Neural progenitor cell (in vitro differentiated cells): ENCODE results near the gene RNF151. TPM values are rescaled to one million over a fixed set of nuclear protein-coding genes. Genes with fewer than 3 reads are reported as not detected.
A peak's percentile ranks its signal among the peaks of the same experiment; 100 is the strongest.
"Not testable (repeated sequence)": the region's sequence is repeated elsewhere in the genome, so short reads cannot be mapped to it uniquely, and the experiment has no call there.

Experiments used
- DNase-seq: peaks from one replicate; pipeline ENCODE4 v3.0.0-alpha.2; 2016; ENCODE audit warnings: low spot score
- H2AFZ ChIP-seq: fragments of 200-600 bp; sonication (generic); replicated peaks from 2 replicates; pipeline ENCODE4 v1.6.1; 2016; ENCODE audit warnings: antibody characterized with exemption
- H3F3A ChIP-seq: fragments of 200-600 bp; sonication (generic); 2 replicates; pipeline ENCODE4 v1.6.1; 2016; ENCODE audit warnings: antibody characterized with exemption, low read depth
- H3K27ac ChIP-seq: fragments of 200-600 bp; sonication (generic); 2 replicates; pipeline ENCODE4 v1.5.1; 2016; ENCODE audit warnings: mild to moderate bottlenecking
- H3K27me3 ChIP-seq: fragments of 200-600 bp; sonication (generic); 2 replicates; pipeline ENCODE4 v1.6.1; 2016; ENCODE audit warnings: mild to moderate bottlenecking, moderate library complexity
- H3K36me3 ChIP-seq: fragments of 200-600 bp; sonication (generic); 2 replicates; pipeline ENCODE4 v1.5.1; 2016
- H3K4me1 ChIP-seq: fragments of 200-600 bp; sonication (generic); 2 replicates; pipeline ENCODE4 v1.6.1; 2016; ENCODE audit warnings: mixed run types
- H3K4me2 ChIP-seq: fragments of 200-600 bp; sonication (generic); 2 replicates; pipeline ENCODE4 v1.6.1; 2016
- H3K4me3 ChIP-seq: fragments of 200-600 bp; sonication (generic); 2 replicates; pipeline ENCODE4 v1.5.1; 2016
- H3K79me2 ChIP-seq: fragments of 200-600 bp; sonication (generic); 2 replicates; pipeline ENCODE4 v1.6.1; 2016; ENCODE audit warnings: low read depth
- H3K9ac ChIP-seq: fragments of 200-600 bp; sonication (generic); 2 replicates; pipeline ENCODE4 v1.6.1; 2016
- H3K9me3 ChIP-seq: fragments of 200-600 bp; sonication (generic); 2 replicates; pipeline ENCODE4 v1.5.1; 2016; ENCODE audit warnings: low read depth
- H4K20me1 ChIP-seq: fragments of 200-600 bp; sonication (generic); 2 replicates; pipeline ENCODE4 v1.6.1; 2016; ENCODE audit warnings: low read depth
- H3K27ac Mint-ChIP-seq: 3 replicates; pipeline ENCODE4 v1.8.0; 2021; ENCODE audit warnings: mixed read lengths
- H3K27me3 Mint-ChIP-seq: 2 replicates; pipeline ENCODE4 v1.8.0; 2022; ENCODE audit warnings: low read depth, mild to moderate bottlenecking, inconsistent platforms, moderate library complexity, mixed read lengths; ENCODE audit not compliant: insufficient read depth
- H3K36me3 Mint-ChIP-seq: 3 replicates; pipeline ENCODE4 v1.8.0; 2021; ENCODE audit warnings: mixed read lengths
- H3K4me1 Mint-ChIP-seq: 3 replicates; pipeline ENCODE4 v1.8.0; 2021; ENCODE audit warnings: mixed read lengths
- H3K4me3 Mint-ChIP-seq: 3 replicates; pipeline ENCODE4 v1.8.0; 2021; ENCODE audit warnings: mild to moderate bottlenecking, moderate library complexity, mixed read lengths
- H3K9me3 Mint-ChIP-seq: 3 replicates; pipeline ENCODE4 v1.8.0; 2020; ENCODE audit warnings: mixed read lengths
- EZH2 ChIP-seq: fragments of 200-600 bp; sonication (generic); IDR thresholded peaks from 2 replicates; pipeline ENCODE4 v1.6.1; 2017; ENCODE audit warnings: antibody characterized with exemption, mild to moderate bottlenecking, moderate library complexity
- EZH2phosphoT487 ChIP-seq: fragments of 200-600 bp; sonication (generic); IDR thresholded peaks from 2 replicates; pipeline ENCODE4 v1.6.1; 2017; ENCODE audit warnings: antibody characterized with exemption
- total RNA-seq: library from RNA; depleted of rRNA; stranded (reverse); fragments of >200 nt; gene quantifications from 2 replicates; pipeline ENCODE4 v1.2.3, GENCODE V29; 2015; ENCODE audit warnings: low replicate concordance
- TF ChIP-seq, protein P1 (sequence below): fragments of 200-600 bp; sonication (generic); IDR thresholded peaks from 2 replicates; pipeline ENCODE4 v1.5.1; 2017; ENCODE audit warnings: antibody characterized with exemption, mild to moderate bottlenecking

The RNF151 gene
- total RNA-seq, 1 donor from 2014 or later: not detected

DNA sequence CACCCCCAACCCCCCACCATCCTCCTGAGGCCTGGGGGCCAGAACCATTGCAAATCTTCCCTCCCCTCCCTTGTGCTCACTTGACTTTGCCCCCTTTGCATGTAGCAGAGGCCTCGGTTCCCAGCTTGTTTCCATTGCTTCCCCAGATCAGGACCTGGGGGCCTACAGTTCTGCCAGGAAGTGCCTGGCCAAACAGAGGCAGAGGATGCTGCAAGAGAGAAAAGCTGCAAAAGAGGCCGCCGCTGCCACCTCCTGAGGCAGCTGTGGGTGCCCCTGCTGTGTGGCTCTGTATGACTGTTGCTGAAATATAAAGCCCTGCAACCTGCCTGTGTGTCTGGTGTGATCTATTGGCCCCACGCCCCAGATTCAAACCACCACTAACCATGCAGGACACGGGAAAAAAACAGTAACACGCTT, 5.0 kb upstream of the RNF151 start:
- H3K9me3 Mint-ChIP-seq: no peaks in the 10 kb centered on the region
- Histone ChIP-seq H3K9me3 (no peaks in the 10 kb centered on the region), H3K27me3 (no peaks in the 10 kb centered on the region), H4K20me1 (peaks cover 44% of the 10 kb centered on the region), H3K27ac (no peak overlapping the region), H2AFZ (no peak overlapping the region), H3F3A (peaks cover 47% of the 10 kb centered on the region), H3K79me2 (peaks cover 52% of the 10 kb centered on the region), H3K4me2 (no peak overlapping the region), H3K4me3 (no peak overlapping the region), H3K36me3 (no peaks in the 10 kb centered on the region), H3K9ac (no peak overlapping the region), H3K4me1 (peaks cover 24% of the 10 kb centered on the region)
- H3K27ac Mint-ChIP-seq: no peak overlapping the region
- TF ChIP-seq EZH2 (no peak), EZH2phosphoT487 (no peak)
- TF ChIP-seq, protein P1, sequence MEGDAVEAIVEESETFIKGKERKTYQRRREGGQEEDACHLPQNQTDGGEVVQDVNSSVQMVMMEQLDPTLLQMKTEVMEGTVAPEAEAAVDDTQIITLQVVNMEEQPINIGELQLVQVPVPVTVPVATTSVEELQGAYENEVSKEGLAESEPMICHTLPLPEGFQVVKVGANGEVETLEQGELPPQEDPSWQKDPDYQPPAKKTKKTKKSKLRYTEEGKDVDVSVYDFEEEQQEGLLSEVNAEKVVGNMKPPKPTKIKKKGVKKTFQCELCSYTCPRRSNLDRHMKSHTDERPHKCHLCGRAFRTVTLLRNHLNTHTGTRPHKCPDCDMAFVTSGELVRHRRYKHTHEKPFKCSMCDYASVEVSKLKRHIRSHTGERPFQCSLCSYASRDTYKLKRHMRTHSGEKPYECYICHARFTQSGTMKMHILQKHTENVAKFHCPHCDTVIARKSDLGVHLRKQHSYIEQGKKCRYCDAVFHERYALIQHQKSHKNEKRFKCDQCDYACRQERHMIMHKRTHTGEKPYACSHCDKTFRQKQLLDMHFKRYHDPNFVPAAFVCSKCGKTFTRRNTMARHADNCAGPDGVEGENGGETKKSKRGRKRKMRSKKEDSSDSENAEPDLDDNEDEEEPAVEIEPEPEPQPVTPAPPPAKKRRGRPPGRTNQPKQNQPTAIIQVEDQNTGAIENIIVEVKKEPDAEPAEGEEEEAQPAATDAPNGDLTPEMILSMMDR: no peak
- peaks cover 12% of the 10 kb centered on the region for H3K36me3 Mint-ChIP-seq
- peak overlapping the region; percentile 75 for H3K4me3 Mint-ChIP-seq
- DNase-seq: no peak
- peaks cover 34% of the 10 kb centered on the region for H3K4me1 Mint-ChIP-seq
- no peaks in the 10 kb centered on the region for H3K27me3 Mint-ChIP-seq

DNA sequence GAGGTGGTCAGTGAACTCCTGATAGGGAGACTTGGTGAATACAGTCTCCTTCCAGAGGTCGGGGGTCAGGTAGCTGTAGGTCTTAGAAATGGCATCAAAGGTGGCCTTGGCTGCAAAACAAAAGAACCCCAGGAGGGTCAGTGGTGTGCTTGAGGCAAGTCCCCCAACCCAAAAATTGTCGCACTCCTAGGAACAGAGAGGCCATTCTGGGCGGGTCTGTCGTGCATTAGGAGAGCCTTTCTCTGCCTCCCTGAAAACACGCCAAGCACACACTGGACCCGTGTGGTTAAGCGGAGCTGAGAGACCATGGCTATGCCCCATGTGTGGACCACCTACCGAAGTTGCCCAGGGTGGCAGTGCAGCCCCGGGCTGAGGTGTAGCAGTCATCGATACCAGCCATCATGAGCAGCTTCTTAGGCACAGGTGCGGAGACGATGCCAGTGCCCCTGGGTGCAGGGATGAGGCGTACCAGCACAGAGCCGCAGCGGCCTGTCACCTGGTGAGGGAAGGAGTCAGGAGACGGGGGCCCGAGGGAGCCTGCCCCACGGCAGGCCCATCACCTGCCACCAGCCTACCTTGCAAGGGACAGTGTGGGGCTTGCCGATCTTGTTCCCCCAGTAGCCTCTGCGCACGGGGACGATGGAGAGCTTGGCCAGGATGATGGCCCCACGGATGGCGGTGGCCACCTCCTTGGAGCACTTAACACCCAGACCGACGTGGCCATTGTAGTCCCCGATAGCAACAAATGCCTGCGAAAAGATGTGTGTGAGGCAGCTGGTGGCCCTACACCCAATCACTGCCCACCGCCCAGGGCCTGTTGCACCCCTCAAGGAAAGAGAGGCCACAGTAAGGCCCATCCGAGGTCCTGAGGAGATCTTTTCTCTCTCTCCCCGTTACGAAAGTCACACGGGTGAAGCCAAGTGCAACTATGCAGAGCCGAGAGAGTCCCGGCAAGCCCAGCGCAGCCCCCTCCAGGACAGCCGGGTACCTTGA, 4.2 kb upstream of the RNF151 start:
- not testable (repeated sequence) for H3K27me3 Mint-ChIP-seq, H3K9ac ChIP-seq, H3K36me3 ChIP-seq, H3K27ac Mint-ChIP-seq, H2AFZ ChIP-seq, H3K9me3 ChIP-seq, H3K27me3 ChIP-seq, H3K9me3 Mint-ChIP-seq, DNase-seq, H3K27ac ChIP-seq
- Mint-ChIP-seq H3K4me1 (peaks cover 34% of the 10 kb centered on the region), H3K4me3 (peak overlapping the region; percentile 95), H3K36me3 (peaks cover 12% of the 10 kb centered on the region)
- Histone ChIP-seq H3F3A (peaks cover 47% of the 10 kb centered on the region), H3K4me3 (peak overlapping the region; percentile 98), H3K79me2 (peaks cover 52% of the 10 kb centered on the region), H3K4me1 (peaks cover 24% of the 10 kb centered on the region), H3K4me2 (peak overlapping the region; percentile 96), H4K20me1 (peaks cover 44% of the 10 kb centered on the region)

DNA sequence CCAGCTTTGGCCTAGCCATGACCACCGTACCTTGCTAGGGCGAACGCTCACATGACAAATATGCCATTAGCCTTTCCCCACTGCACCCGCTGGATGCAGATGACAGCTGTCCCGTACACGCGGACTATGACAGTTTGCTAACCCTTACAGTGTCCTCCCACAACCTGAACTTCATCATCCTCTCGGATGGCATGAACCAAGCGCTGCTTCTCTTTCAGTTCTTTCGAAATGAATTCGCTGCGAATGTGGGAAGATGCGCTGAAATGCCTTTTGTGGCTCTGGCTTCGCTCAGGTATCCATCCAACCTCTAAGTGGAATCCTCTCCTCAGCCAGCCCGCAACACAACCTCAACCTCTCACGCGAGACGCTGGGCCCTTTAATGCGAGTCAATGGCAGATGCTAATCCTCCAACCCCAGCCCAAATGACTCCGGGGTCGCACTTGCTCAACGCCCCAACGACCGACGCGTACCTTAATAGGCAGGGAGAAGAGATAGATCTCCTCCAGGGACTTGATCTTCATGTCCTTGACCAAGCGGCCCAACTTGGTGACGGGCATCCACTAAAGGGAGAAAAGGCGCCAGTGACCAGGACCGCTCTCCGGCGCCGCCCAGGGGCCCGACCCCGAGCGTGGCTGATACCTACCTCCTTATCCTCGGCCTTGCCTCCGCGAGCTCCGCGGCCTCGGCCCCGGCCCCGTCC, 2.7 kb upstream of the RNF151 start:
- Histone ChIP-seq H3K36me3 (no peaks in the 10 kb centered on the region), H3K27ac (peak overlapping the region; percentile 92), H3K79me2 (peaks cover 52% of the 10 kb centered on the region), H3F3A (peaks cover 44% of the 10 kb centered on the region), H3K9me3 (no peaks in the 10 kb centered on the region), H3K9ac (peak overlapping the region; percentile 93), H4K20me1 (peaks cover 44% of the 10 kb centered on the region), H3K27me3 (no peaks in the 10 kb centered on the region), H3K4me1 (peaks cover 24% of the 10 kb centered on the region), H3K4me3 (peak overlapping the region; percentile 98), H2AFZ (no peak overlapping the region), H3K4me2 (peak overlapping the region; percentile 96)
- H3K36me3 Mint-ChIP-seq: peaks cover 12% of the 10 kb centered on the region
- peak overlapping the region; percentile 46 for H3K27ac Mint-ChIP-seq
- no peaks in the 10 kb centered on the region for H3K27me3 Mint-ChIP-seq
- peaks cover 34% of the 10 kb centered on the region for H3K4me1 Mint-ChIP-seq
- TF ChIP-seq, protein P1: peak; percentile 27
- TF ChIP-seq EZH2: no peak
- H3K9me3 Mint-ChIP-seq: no peaks in the 10 kb centered on the region
- peak overlapping the region; percentile 95 for H3K4me3 Mint-ChIP-seq
- DNase-seq: peak; percentile 56
